Naive thymus-derived CD4-positive, alpha-beta T cell (primary cell): ENCODE measurements around the gene CABLES2. TPM values are rescaled to one million over a fixed set of nuclear protein-coding genes. Genes with fewer than 3 reads are reported as not detected.
A peak's percentile ranks its signal among the peaks of the same experiment; 100 is the strongest.

Source experiments
- ATAC-seq: fragments of 150-1000 bp; cut with Tn5 transposase; 2 replicates; pipeline ENCODE4 v1.10.0; 2021; ENCODE audit warnings: mild to moderate bottlenecking, moderate library complexity
- CTCF ChIA-PET: fragments of 350-600 bp; sonication (Branson Sonifier 250); formaldehyde crosslinking; loops from one replicate; lab custom pipeline; 2021; ENCODE audit warnings: antibody characterized with exemption; lab: Charles Lee
- POLR2A ChIA-PET: fragments of 350-600 bp; sonication (Branson Sonifier 250); formaldehyde crosslinking; loops from one replicate; lab custom pipeline; 2021; ENCODE audit warnings: antibody characterized with exemption, inconsistent platforms; lab: Charles Lee
- DNase-seq, 9 donors: peaks; one replicate each; pipeline versions ENCODE4 v3.0.0 to v3.0.0-alpha.2; 2020 to 2022; ENCODE audit warnings: mixed read lengths in 1 of 9
- H3K27ac ChIP-seq: one replicate; pipeline ENCODE4 v1.7.0; 2013; ENCODE audit warnings: mild to moderate bottlenecking, low read depth, low read length, moderate library complexity
- H3K27me3 ChIP-seq, 2 donors: one replicate each; pipeline ENCODE4 v1.7.0; 2013; ENCODE audit warnings: low read length in 2 of 2, mild to moderate bottlenecking in 2 of 2, moderate library complexity in 2 of 2; ENCODE audit not compliant: control insufficient read depth in 2 of 2, insufficient read depth in 2 of 2
- H3K36me3 ChIP-seq, 3 experiments: 1 replicate in 2 of 3; 2 replicates in 1 of 3; pipeline ENCODE4 v1.7.0; 2013; ENCODE audit warnings: low read length in 3 of 3, mild to moderate bottlenecking in 3 of 3, moderate library complexity in 1 of 3; ENCODE audit not compliant: insufficient read depth in 3 of 3, control insufficient read depth in 2 of 3
- H3K4me1 ChIP-seq, 2 donors: one replicate each; pipeline ENCODE4 v1.7.0; 2013; ENCODE audit warnings: low read length in 2 of 2, mild to moderate bottlenecking in 2 of 2, moderate library complexity in 1 of 2; ENCODE audit not compliant: control insufficient read depth in 2 of 2, insufficient read depth in 2 of 2
- H3K4me3 ChIP-seq: 2 replicates; pipeline ENCODE4 v1.7.0; 2013; ENCODE audit warnings: mild to moderate bottlenecking, low read length
- H3K9me3 ChIP-seq, 3 experiments: 1 replicate in 2 of 3; 2 replicates in 1 of 3; pipeline ENCODE4 v1.7.0; 2013; ENCODE audit warnings: low read length in 3 of 3; ENCODE audit not compliant: control insufficient read depth in 2 of 3
- H3K27ac Mint-ChIP-seq, 9 donors: one replicate each; pipeline ENCODE4 v1.8.0; 2020 to 2022; ENCODE audit warnings: mixed read lengths in 9 of 9, mild to moderate bottlenecking in 8 of 9, moderate library complexity in 5 of 9, inconsistent platforms in 2 of 9
- H3K27me3 Mint-ChIP-seq, 5 donors: one replicate each; pipeline ENCODE4 v1.8.0; 2021 to 2022; ENCODE audit warnings: mixed read lengths in 5 of 5, mild to moderate bottlenecking in 1 of 5
- H3K36me3 Mint-ChIP-seq, 5 donors: one replicate each; pipeline ENCODE4 v1.8.0; 2020 to 2022; ENCODE audit warnings: mixed read lengths in 5 of 5, mild to moderate bottlenecking in 3 of 5, inconsistent platforms in 1 of 5
- H3K4me1 Mint-ChIP-seq, 7 donors: one replicate each; pipeline ENCODE4 v1.8.0; 2020 to 2022; ENCODE audit warnings: mixed read lengths in 7 of 7, mild to moderate bottlenecking in 3 of 7, inconsistent platforms in 1 of 7
- H3K4me3 Mint-ChIP-seq, 10 donors: one replicate each; pipeline ENCODE4 v1.8.0; 2020 to 2022; ENCODE audit warnings: mild to moderate bottlenecking in 10 of 10, mixed read lengths in 10 of 10, moderate library complexity in 6 of 10, inconsistent platforms in 2 of 10
- H3K9me3 Mint-ChIP-seq, 11 donors: one replicate each; pipeline ENCODE4 v1.8.0; 2020 to 2022; ENCODE audit warnings: mixed read lengths in 11 of 11, mild to moderate bottlenecking in 4 of 11, inconsistent platforms in 1 of 11, moderate library complexity in 1 of 11
- intact Hi-C, 2 donors: fragments of 100-400 bp; cut with micrococcal nuclease; formaldehyde crosslinking; loops; one replicate each; pipeline ENCODE4 v1.15.1; 2023
- polyA plus RNA-seq, 2 donors: library from polyadenylated mRNA; unstranded; fragments of 300-500 nt; fragmentation: Illumina TruSeq; gene quantifications; one replicate each; pipeline ENCODE4 v1.2.3, GENCODE V29; 2021
- total RNA-seq, 6 experiments: library from RNA in 5 of 6; stranded (reverse) in 5 of 6; gene quantifications; 1 replicate in 5 of 6; 2 replicates in 1 of 6; pipeline ENCODE4 v1.2.3 and lab custom pipeline; 2021 to 2026

CABLES2 gene
- total and polyA plus RNA-seq, 7 experiments from 2014 or later, result 0.61 to 16.7 (median 5.6) TPM

GRCh38 chr20:62382306-62383198, 24.5 kb downstream of the CABLES2 start:
- ATAC-seq (peak; percentile 83), DNase-seq (peak; percentile 58 to 80 (median 76))
- peak overlapping the region in 5 of 10 donors; percentile 16 to 38 (median 21) for H3K4me3 Mint-ChIP-seq
- H3K9me3 Mint-ChIP-seq, result peaks cover 0 to 6% (median 3%) of the 10 kb centered on the region in 11 donors
- CTCF ChIA-PET, result interaction anchor here (0.7 to 1.4 kb wide), 5 partner anchors 27 to 371 kb away, joined by 3 to 5 read pairs (median 3); no protein-coding TSS in a partner anchor
- Histone ChIP-seq H3K4me3 (no peak overlapping the region), H3K9me3 (no peaks in the 10 kb centered on the region), H3K36me3 (peaks cover 0 to 9% (median 0%) of the 10 kb centered on the region in 3 experiments), H3K27ac (peak overlapping the region; percentile 10), H3K4me1 (peaks cover 14 to 15% of the 10 kb centered on the region in 2 donors), H3K27me3 (no peaks in the 10 kb centered on the region)
- H3K4me1 Mint-ChIP-seq, result peaks cover 26 to 40% (median 31%) of the 10 kb centered on the region in 7 donors
- no peaks in the 10 kb centered on the region for H3K27me3 Mint-ChIP-seq
- POLR2A ChIA-PET, result interaction anchor here (0.5 to 0.9 kb wide), 2 partner anchors 25 to 83 kb away, joined by 3 to 4 read pairs; no protein-coding TSS in a partner anchor
- peak overlapping the region in 8 of 9 donors; percentile 32 to 85 (median 66) for H3K27ac Mint-ChIP-seq
- intact Hi-C loops, result loop anchor here (1.0 to 10.0 kb wide), 8 partner anchors 25 to 1272 kb away; partner anchors contain the start of genes ADRM1 (in 2 of the 2), CABLES2 (in 1 of the 2), OSBPL2 (in 1 of the 2) and RTEL1 (in 1 of the 2)
- peaks cover 6 to 16% (median 6%) of the 10 kb centered on the region in 5 donors for H3K36me3 Mint-ChIP-seq

DNA sequence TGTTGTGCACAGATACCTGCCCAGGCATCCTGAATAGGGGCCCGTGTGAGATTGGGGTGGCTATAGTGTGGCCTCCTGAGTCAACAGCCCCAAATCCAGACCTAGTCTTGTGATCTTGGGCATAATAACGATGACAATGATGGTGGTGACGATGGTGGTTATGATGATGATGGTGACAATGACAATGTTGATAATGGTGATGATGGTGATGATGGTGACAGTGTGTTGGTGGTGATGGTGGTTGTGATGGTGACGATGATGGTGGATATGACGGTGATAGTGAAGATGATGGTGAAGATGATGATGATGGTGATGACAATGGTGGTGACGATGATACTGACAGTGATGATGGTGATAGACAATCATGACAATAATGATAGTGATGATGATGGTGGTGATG, 25.2 kb downstream of the CABLES2 start:
- Mint-ChIP-seq H3K36me3 (peaks cover 6 to 13% (median 6%) of the 10 kb centered on the region in 5 donors), H3K9me3 (peaks cover 0 to 6% (median 3%) of the 10 kb centered on the region in 11 donors), H3K4me1 (peaks cover 23 to 36% (median 29%) of the 10 kb centered on the region in 7 donors), H3K4me3 (no peak overlapping the region), H3K27ac (peak overlapping the region in 6 of 9 donors; percentile 0 to 80 (median 21)), H3K27me3 (no peaks in the 10 kb centered on the region)
- peak overlapping the region; percentile 12 for H3K27ac ChIP-seq
- CTCF ChIA-PET, result interaction anchor here (0.9 to 1.1 kb wide), 2 partner anchors 81 to 370 kb away, joined by 3 to 5 read pairs; no protein-coding TSS in a partner anchor
- intact Hi-C loops, result loop anchor here (1.0 to 10.0 kb wide), 8 partner anchors 25 to 1273 kb away; partner anchors contain the start of genes ADRM1 (in 2 of the 2), CABLES2 (in 1 of the 2), OSBPL2 (in 1 of the 2) and RTEL1 (in 1 of the 2)
- no peaks in the 10 kb centered on the region for H3K27me3 ChIP-seq
- POLR2A ChIA-PET, result no interaction called here
- H3K4me1 ChIP-seq, result peaks cover 12 to 13% of the 10 kb centered on the region in 2 donors
- no peak overlapping the region for H3K4me3 ChIP-seq
- ATAC-seq (no peak), DNase-seq (no peak)
- peaks cover 0 to 4% (median 0%) of the 10 kb centered on the region in 3 experiments for H3K36me3 ChIP-seq
- H3K9me3 ChIP-seq, result no peaks in the 10 kb centered on the region

DNA sequence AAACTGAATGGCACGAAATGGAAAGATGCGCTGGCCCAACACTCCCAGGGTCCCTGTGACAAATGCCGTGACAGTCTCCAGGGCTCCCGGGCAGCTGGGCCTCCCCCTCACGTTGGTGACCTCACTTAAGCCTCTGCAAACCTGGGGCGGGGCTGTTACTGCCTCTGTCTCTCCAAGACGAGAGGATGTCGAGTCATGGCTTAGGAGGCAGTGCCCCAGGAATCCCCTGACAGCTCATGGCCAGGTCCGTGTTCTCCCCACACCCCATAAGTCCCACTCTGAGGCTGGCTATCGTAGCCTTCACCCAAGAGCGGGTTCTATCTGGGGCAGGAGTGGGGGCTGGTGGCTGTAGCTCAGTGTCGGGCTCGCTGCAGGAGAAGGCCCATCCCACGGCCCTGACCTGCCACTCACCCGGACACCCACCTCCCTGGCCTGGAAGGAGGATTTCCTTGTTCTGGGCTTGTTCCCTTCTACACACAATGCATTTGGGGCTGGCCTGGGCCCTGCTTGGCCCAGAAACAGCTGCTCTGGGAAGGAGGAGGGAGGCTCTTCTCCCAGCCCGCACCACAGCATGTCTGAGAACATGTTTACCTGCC, 25.8 kb downstream of the CABLES2 start:
- Mint-ChIP-seq H3K27ac (peak overlapping the region in 2 of 9 donors; percentile 12 to 45), H3K4me3 (no peak overlapping the region), H3K4me1 (peaks cover 22 to 36% (median 29%) of the 10 kb centered on the region in 7 donors), H3K36me3 (peaks cover 6 to 13% (median 6%) of the 10 kb centered on the region in 5 donors), H3K27me3 (no peaks in the 10 kb centered on the region), H3K9me3 (peaks cover 0 to 6% (median 3%) of the 10 kb centered on the region in 11 donors)
- DNase-seq, result no peak
- H3K9me3 ChIP-seq, result no peaks in the 10 kb centered on the region
- POLR2A ChIA-PET, result no interaction called here
- H3K27ac ChIP-seq, result peak overlapping the region; percentile 12
- ATAC-seq, result no peak
- no peaks in the 10 kb centered on the region for H3K36me3 ChIP-seq
- intact Hi-C loops, result loop anchor here (5.0 to 10.0 kb wide), 5 partner anchors 144 to 1274 kb away; partner anchors contain the start of genes OSBPL2 (in 1 of the 2), RTEL1 (in 1 of the 2), STMN3 (in 1 of the 2) and TAF4 (in 1 of the 2)
- H3K4me1 ChIP-seq, result peaks cover 12 to 13% of the 10 kb centered on the region in 2 donors
- no peaks in the 10 kb centered on the region for H3K27me3 ChIP-seq
- CTCF ChIA-PET, result no interaction called here
- H3K4me3 ChIP-seq, result no peak overlapping the region

GRCh38 chr20:62378215-62378614, 28.9 kb downstream of the CABLES2 start:
- Mint-ChIP-seq H3K36me3 (peaks cover 6 to 10% (median 6%) of the 10 kb centered on the region in 5 donors), H3K27ac (no peak overlapping the region), H3K4me1 (peaks cover 5 to 14% (median 12%) of the 10 kb centered on the region in 7 donors), H3K27me3 (no peaks in the 10 kb centered on the region), H3K4me3 (no peak overlapping the region), H3K9me3 (peaks cover 0 to 6% (median 0%) of the 10 kb centered on the region in 11 donors)
- ATAC-seq (no peak), DNase-seq (no peak)
- H3K4me1 ChIP-seq, result peaks cover 0 to 4% of the 10 kb centered on the region in 2 donors
- intact Hi-C loops, result no loop called here
- ChIA-PET POLR2A (no interaction called here), CTCF (no interaction called here)
- H3K9me3 ChIP-seq, result no peaks in the 10 kb centered on the region
- no peak overlapping the region for H3K4me3 ChIP-seq
- H3K27ac ChIP-seq, result no peak overlapping the region
- H3K27me3 ChIP-seq, result no peaks in the 10 kb centered on the region
- no peaks in the 10 kb centered on the region for H3K36me3 ChIP-seq

DNA sequence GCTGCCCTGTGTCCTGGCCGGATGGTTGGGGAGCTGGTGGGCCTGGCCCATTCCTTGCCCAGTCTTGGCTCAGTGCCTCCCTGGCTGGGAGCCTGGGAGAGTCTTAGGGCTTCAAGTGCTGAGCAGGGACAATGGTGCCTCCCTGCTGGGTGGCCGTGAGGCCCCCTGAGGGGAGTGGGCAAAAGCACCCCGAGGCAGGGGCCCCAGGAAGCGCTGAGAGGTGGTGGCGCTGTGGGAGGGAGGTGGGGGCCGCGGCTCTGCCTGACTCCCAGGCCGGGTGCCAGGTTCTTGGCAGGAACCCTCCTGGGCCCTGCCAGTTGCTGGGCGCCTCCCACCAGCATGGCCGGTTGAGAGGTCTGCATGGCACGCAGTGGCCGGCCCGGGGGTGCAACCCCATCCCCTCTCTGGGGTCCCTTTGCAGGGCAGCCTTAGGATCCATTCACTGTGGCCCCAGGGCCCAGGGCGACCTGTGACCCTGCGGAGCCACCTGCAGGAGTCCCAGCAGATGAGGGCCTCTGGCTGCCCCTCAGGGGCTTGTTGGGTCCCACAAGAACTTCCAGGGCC, 29.4 kb downstream of the CABLES2 start:
- peaks cover 6 to 9% (median 6%) of the 10 kb centered on the region in 5 donors for H3K36me3 Mint-ChIP-seq
- H3K9me3 ChIP-seq, result no peaks in the 10 kb centered on the region
- ATAC-seq, result no peak
- CTCF ChIA-PET, result no interaction called here
- intact Hi-C loops, result no loop called here
- H3K4me1 ChIP-seq, result peaks cover 0 to 4% of the 10 kb centered on the region in 2 donors
- no peak overlapping the region for H3K27ac ChIP-seq
- POLR2A ChIA-PET, result no interaction called here
- H3K4me3 Mint-ChIP-seq, result no peak overlapping the region
- H3K4me1 Mint-ChIP-seq, result peaks cover 2 to 14% (median 9%) of the 10 kb centered on the region in 7 donors
- H3K4me3 ChIP-seq, result no peak overlapping the region
- peak overlapping the region in 1 of 9 donors; percentile 93 for H3K27ac Mint-ChIP-seq
- H3K36me3 ChIP-seq, result no peaks in the 10 kb centered on the region
- H3K9me3 Mint-ChIP-seq, result peaks cover 0 to 6% (median 0%) of the 10 kb centered on the region in 11 donors
- no peak for DNase-seq
- peaks cover 0 to 2% (median 0%) of the 10 kb centered on the region in 5 donors for H3K27me3 Mint-ChIP-seq
- H3K27me3 ChIP-seq, result no peaks in the 10 kb centered on the region

- intact Hi-C loops, result no loop called here
- Mint-ChIP-seq H3K27ac (peak overlapping the region in 2 of 9 donors; percentile 65 to 93), H3K4me3 (no peak overlapping the region), H3K9me3 (peaks cover 0 to 5% (median 0%) of the 10 kb centered on the region in 11 donors), H3K27me3 (peaks cover 0 to 2% (median 0%) of the 10 kb centered on the region in 5 donors), H3K36me3 (peaks cover 4 to 5% (median 4%) of the 10 kb centered on the region in 5 donors), H3K4me1 (peaks cover 0 to 10% (median 4%) of the 10 kb centered on the region in 7 donors)
- no peak overlapping the region for H3K27ac ChIP-seq
- POLR2A ChIA-PET, result no interaction called here
- H3K36me3 ChIP-seq, result no peaks in the 10 kb centered on the region
- DNase-seq, result no peak
- CTCF ChIA-PET, result interaction anchor here (0.5 kb wide), 1 partner anchor 28 kb away, joined by 3 read pairs; no protein-coding TSS in a partner anchor
- H3K9me3 ChIP-seq, result no peaks in the 10 kb centered on the region
- no peak overlapping the region for H3K4me3 ChIP-seq
- H3K27me3 ChIP-seq, result no peaks in the 10 kb centered on the region
- no peak for ATAC-seq
- H3K4me1 ChIP-seq, result no peaks in the 10 kb centered on the region
Observed at GRCh38 chr20:62377064-62377461, 30.0 kb downstream of the CABLES2 start.
